Measurements from ENCODE around the gene NAT14.
"Not testable (repeated sequence)": the region's sequence is repeated elsewhere in the genome, so short reads cannot be mapped to it uniquely, and the experiment has no call there.

Gene NAT14

GRCh38 chr19:55486971-55487923 lies 2.3 kb downstream of the NAT14 start:
- DNase-seq (ENCODE audit: low spot score): no peak

- DNase-seq (ENCODE audit: low spot score): no peak
These were observed 3.1 kb downstream of the NAT14 start, which contains the start of gene SSC5D for GRCh38 chr19:55487924-55488687. Gene SSC5D (plus strand): TSS chr19:55488436. CDS start chr19:55488590, 154 bp downstream.

GRCh38 chr19:55488986-55489710 lies 4.2 kb downstream of the NAT14 start:
- DNase-seq (ENCODE audit: low spot score): no peak

GRCh38 chr19:55489711-55490477 lies 4.9 kb downstream of the NAT14 start:
- DNase-seq (ENCODE audit: low spot score): no peak

- DNase-seq (ENCODE audit: low spot score): no peak
These were observed 5.8 kb downstream of the NAT14 start for GRCh38 chr19:55490478-55491432.

- DNase-seq (ENCODE audit: low spot score): no peak
These were observed 6.8 kb downstream of the NAT14 start for GRCh38 chr19:55491546-55492360.

- DNase-seq (ENCODE audit: low spot score): no peak
These were observed 7.5 kb downstream of the NAT14 start for GRCh38 chr19:55492362-55492944.

- DNase-seq (ENCODE audit: low spot score): no peak
These were observed 8.2 kb downstream of the NAT14 start for GRCh38 chr19:55493052-55493644.

- DNase-seq (ENCODE audit: low spot score): no peak
These were observed 8.7 kb downstream of the NAT14 start for GRCh38 chr19:55493645-55494171.

GRCh38 chr19:55494172-55494761 lies 9.3 kb downstream of the NAT14 start:
- no peak for DNase-seq (ENCODE audit: low spot score)

- DNase-seq (ENCODE audit: low spot score): no peak
These were observed 10.8 kb downstream of the NAT14 start for GRCh38 chr19:55495646-55496349.

- DNase-seq (ENCODE audit: low spot score): not testable (repeated sequence)
These were observed 11.8 kb downstream of the NAT14 start for GRCh38 chr19:55496820-55497219.

- DNase-seq (ENCODE audit: low spot score): no peak
These were observed 12.8 kb downstream of the NAT14 start for GRCh38 chr19:55497763-55498162.

- DNase-seq (ENCODE audit: low spot score): no peak
These were observed 13.4 kb downstream of the NAT14 start for GRCh38 chr19:55498246-55498840.

GRCh38 chr19:55500368-55500952 lies 15.5 kb downstream of the NAT14 start:
- no peak for DNase-seq (ENCODE audit: low spot score)

GRCh38 chr19:55502197-55502952 lies 17.4 kb downstream of the NAT14 start:
- no peak for DNase-seq (ENCODE audit: low spot score)
